Inflammatory macrophage (primary cell): Measurements from ENCODE around the gene PLAAT5.

Experiments used
- DNase-seq, 2 donors: peaks; one replicate each; pipeline ENCODE4 v3.0.0-alpha.2; 2020 to 2022

Gene PLAAT5

DNA sequence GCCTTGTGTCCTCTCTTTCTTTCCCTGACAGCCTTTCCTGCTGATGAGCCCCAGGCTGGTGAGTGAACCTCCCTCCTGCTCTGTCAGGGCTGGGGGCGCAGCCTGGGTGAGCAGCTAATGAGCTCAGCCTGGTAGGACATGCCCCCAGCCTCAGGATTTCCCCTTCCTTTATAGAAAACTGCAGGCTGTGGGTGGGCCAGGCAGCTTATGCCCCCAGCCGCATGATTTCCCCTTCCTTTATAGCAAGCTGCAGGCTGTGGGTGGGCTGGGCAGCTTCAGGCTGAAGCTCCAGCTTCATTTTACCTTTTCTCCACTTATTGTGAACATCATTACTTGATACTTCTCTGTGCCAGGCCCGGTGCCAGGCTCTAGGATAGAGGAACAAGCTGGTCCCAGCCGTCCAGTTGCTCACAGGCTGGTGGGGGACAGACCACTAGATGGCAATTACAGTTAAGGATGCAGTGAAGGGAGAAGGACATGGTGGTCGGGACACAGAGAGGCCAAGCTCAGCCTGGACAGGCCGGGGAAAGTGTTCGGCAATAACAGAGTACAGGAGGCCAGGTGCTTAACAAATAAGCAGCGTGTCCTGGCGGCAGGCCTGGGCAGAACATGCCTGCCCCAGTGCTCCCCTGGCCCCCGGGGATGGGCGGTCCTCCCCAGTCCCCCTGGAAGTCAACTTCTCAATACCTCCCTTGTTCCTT, 20.2 kb upstream of the PLAAT5 start:
- peak in 1 of 2 donors; percentile 23 for DNase-seq

DNA sequence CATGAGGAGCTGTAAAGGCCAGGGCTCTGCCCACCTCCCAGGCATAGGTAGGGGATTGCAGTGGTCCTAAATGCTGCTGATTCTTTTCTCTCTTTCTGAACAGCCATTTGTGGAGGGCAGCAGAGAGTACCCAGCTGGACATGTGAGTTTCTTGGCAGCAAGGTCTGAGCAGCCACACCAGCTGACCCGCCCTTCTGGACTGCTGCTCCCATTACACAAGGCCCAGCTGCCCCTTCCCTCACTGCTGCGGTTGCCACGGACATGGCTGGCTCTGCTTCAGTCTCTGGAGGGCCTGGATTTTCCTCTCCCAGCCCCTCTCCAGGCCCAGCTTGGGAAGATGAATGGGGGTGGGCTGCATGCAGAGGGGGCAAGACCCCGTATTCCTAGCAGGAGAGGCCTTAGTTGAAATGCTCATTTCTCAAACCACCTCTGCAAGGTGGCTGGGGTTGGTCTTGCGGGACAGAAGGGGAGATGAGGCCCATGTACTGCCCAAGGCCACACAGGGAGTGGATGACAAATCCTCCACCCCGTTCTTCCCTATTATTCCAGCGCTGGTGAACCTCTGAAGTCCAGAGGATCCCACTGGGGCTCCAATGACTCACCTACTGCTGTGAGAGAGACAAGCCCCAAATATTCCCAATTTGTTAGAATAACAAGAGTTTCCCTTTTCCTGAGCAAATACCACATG, 19.5 kb upstream of the PLAAT5 start:
- DNase-seq: no peak

DNA sequence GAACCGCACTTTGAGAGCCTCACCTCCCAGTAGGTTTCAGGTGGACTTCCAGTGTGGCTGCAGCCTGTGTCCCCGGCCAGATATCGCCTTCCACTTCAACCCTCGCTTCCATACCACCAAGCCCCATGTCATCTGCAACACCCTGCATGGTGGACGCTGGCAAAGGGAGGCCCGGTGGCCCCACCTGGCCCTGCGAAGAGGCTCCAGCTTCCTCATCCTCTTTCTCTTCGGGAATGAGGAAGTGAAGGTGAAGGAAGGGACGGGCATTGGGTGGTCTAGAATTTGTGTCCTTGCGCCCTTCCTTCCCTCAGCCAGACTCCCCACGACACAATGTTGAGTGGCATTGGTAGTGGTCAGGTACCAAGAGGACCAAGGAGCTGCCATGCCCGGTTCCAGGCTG, 17.8 kb upstream of the PLAAT5 start:
- no peak for DNase-seq

DNA sequence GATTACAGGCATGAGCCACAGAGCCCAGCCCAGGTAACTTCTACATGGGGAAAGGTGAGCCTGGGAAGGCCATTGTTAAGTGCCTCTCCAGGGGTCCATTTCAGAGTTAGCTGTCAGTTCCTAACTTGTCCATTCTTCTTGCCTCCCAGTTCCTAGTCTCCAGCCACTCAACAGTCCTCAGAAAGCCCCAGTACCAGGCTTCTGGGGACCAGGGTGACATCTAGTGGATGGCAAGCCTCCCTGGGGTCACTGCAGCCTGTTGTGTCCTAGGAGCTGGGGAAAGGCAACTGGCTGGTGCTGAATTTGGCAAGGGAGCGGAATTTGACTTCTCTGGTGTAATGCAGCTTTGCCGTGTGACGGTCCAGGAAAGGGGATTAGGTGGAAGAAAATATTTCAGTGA, 17.0 kb upstream of the PLAAT5 start:
- peak; percentile 60 to 74 for DNase-seq

DNA sequence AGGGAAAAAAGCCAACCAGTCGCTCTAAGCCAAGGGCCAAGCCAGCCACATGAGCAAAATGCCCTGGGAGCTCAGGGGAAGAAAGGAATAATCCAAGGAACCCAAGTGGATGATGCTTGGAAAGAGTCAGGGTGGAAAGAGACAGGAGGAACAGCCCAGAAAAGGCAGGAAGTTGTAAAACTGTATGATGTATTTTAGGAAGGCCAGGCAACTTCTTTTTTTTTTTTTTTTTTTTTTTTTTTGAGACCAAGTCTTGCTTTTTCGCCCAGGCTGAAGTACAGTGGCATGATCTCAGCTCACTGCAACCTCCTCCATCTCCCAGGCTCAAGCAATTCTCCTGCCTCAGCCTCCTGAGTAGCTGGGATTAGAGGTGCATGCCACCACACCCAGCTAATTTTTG, 16.5 kb upstream of the PLAAT5 start:
- peak; percentile 26 to 45 for DNase-seq

DNA sequence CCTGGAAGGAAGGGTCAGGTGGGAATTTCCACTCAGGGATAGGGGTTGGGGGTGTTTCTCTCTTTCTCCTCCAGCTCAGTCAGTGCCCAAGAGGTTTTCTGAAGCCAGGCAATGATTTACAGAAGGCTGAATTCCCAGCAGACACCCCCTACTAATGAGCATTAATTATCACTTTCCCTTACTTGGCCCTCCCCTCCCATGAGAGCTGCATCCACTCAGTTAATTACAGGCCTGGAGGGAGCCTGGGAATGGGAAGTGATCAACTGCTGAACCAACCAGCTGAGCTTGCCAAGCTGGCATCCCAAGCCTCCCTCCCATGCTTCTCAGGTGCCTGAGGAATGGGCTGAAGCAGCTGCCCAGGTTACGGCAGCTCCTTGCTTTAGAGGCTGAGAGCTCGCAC, 15.9 kb upstream of the PLAAT5 start:
- DNase-seq: no peak

DNA sequence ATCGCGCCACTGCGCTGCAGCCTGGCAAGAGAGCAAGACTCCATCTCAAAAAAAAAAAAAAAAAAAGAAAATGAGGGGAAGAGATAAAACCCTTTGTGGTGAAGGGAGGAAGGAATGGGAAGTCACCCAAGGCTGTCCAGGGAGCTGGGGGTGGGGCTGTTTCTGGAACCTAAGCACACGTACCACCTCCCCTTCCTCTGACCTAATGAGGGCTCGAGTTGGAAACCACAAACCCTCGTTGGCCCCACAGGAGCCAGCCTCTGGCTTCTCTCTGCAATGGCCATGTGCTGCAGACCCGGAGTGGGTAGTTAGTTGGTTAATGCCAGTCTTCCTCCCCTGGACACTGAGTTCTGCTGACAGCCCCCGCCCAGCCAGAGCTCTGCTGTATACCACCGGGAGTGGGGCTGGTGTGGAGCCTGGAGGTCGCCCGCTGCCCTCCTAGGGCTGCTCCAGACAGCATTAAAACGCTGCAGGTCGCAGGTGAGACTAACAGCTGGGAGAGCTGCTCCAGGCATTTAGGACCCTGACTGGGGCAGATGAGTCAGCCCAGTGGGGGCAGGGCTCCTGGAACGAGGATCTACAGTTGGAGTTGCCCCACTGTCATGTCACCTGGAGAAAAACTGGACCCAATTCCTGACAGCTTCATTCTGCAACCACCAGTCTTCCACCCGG, 15.0 kb upstream of the PLAAT5 start, which contains the start of gene LGALS12:
Gene LGALS12 (plus strand): TSS at position 228 of the 672 bp plus-strand sequence. CDS start 375 bp downstream, at position 603.
- peak; percentile 63 to 74 for DNase-seq

DNA sequence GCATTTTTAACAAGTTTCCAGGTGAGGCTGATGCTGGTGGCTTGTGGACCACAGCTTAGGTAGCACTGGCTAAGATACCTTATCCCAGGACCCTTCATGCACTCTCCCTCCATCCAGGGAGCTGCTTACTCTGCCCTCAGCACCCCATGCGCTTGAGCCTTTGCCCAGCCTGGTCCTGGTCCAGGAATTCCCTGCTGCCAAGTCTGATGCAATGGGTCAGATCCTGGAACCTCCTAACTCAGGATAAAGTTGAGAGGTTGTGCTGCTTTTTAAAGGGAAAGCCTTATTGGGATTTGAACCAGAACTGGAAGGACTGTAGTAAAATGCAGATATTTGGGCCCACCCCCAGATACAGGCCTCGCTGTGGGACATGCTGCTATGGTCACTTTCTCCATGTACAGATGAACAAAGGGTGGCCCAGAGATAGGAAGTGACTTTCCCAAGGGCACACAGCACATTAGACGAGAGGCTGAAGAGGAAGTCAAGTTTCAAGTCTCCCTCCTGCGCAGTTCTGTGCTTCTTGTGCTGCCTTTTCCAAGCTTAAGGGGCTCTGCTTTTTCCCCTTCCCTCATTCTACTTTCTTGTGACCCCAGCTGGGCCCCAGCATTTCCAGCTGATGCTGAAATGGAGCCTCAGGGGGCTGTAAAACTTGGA, 14.1 kb upstream of the PLAAT5 start:
- DNase-seq: peak; percentile 24 to 33

DNA sequence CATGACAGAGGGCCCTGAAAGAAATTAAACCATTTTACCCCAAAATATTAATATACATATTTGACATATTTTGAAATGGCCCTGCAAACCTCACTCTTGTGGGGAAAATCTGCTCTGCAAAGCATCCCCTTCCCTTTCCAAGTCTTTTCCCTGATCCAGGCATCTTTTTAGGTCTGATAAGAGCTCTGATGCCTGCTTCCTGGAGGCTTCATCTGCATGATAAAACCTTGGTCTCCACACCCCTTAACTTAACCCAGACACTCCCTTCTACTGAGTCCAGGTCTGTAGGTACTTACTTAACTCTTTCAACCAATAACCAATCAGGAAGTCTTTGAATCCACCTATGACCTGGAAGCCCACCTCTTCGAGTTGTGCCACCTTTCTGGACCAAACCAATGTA, 13.1 kb upstream of the PLAAT5 start:
- DNase-seq: no peak

DNA sequence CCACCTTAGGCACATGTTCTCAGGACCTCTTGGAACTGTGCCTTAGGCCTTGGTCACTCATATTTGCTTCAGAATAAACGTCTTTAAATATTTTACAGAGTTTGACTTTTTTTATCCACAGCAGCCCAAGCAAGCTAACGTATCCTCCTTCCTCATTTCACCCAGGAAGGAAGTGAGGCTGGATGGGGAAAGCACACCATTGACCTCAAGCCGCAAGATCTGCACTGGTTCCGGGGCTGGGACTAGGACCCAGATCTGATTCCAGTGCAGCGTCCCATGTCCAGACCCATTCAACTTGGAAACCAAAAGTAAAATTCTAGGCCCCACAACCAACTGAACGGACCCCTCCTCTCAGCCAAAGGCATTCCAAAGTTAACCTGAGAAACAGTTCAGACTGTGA, 12.5 kb upstream of the PLAAT5 start:
- DNase-seq: peak; percentile 78 to 81

DNA sequence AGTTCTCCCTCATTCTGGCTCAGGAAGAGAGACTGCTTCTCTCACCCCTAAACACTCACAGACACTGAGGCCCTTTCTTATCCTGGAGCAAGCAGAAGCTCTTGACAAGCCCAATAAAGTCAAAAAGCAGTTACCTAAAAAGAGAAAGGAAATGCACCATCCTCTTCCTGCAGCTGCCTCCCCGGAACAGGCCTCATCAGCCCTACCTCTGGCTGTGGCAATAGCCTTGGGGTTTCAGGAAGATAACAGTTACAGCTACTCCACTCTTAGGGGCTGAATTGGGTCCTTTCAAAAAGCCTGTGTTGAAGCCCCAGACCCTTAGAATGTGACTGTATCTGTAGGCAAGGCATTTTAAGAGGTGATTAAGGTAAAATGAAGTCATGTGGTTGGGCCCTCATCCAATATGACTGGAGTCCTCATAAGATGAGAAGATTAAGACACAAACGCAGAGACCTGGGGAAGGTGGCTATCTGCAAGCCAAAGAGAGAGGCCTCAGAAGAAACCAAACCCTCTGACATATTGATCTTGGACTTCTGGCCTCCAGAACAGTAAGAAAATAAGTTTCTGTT, 11.4 kb upstream of the PLAAT5 start:
- DNase-seq: no peak

DNA sequence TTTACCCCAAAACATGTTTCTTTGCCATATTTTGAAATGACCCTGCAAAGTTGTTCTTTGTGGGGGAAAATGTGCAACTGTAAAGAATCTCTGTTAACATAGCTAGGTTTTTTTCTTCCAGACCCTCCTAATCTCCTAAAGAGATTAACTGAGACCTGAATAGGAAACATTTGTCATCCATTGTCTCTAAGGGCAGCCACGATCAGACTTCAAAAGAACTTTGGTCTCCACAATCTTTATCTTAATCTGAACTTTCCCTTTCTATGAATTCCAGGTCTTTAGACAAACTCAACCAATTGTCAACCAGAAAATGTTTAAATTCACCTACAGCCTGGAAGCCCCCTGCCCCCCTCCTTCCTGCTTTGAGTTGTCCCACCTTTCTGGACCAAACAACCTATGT, 10.3 kb upstream of the PLAAT5 start:
- DNase-seq: no peak

DNA sequence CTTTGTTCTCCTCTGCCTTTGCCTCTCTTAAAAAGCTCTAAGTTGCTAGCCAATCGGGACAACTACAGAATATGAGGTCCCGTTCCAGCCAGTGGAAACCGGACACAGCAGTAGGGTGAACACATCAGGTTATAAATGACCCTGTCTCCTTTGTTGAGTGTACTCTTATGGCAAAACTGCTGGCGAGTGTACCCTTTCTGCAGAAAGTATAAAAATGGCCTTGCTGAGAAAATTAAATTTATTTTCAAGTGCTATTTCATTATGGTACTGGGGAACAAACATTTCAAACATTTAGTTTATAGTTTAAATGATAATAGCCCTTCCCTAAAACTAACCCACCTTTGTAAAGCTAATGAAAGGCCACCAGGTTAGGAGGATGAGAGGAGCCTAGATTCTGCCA, 8.9 kb upstream of the PLAAT5 start:
- DNase-seq: no peak

DNA sequence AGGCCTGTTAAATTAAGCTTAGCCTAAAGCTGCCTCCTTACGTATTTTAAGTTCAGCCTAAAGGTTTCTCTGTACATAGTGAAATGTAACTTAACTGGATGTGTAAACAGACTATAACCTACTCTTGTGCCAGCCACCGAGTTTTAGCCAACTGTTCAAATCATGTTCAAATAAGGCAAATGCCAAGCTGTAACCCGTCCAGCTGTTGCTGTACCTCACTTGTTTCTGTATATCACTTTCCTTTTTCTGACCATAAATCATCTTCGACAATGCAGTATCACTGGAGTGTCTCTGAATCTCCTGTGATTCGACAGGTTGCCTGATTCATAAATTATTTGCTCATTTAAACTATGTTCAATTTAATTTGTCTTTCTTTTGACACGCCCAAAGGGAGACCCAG, 4.0 kb upstream of the PLAAT5 start:
- no peak for DNase-seq

DNA sequence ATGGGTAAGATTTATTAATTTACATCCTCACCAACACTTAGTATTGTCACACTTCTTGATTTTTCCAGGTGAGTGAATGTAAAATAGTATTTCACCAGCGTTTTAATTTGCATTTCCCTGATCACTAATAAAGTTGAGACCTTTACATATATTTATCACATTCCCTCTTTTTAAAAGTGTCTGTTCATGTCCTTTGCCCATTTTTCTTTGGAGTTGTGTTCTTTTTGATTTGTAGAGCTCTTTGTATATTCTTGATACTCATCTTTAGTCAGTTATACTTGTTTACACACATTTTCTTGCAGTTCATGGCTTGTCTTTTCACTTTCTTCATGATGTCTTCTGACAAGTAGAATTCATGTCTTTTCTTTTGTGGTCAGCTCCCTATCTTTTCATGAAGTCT, 2.2 kb upstream of the PLAAT5 start:
- DNase-seq: no peak

DNA sequence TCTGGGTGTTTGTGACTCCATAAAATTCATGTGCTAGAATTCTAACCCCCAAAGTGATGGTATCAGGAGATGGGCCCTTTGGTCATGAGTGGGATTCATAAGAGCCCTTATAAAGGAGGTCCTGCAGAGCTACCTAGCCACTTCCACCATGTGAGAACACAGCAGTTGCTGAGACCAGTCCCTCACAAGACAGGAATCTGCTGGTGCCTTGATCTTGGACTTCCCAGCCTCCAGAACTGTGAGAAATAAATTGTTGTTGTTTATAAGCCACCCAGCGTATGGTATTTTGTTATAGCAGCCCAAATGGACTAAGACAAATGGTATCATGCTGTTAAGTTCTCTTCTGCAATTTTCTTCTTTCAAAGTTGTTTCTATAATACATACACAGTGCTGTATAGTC, 1.5 kb upstream of the PLAAT5 start:
- DNase-seq: no peak

DNA sequence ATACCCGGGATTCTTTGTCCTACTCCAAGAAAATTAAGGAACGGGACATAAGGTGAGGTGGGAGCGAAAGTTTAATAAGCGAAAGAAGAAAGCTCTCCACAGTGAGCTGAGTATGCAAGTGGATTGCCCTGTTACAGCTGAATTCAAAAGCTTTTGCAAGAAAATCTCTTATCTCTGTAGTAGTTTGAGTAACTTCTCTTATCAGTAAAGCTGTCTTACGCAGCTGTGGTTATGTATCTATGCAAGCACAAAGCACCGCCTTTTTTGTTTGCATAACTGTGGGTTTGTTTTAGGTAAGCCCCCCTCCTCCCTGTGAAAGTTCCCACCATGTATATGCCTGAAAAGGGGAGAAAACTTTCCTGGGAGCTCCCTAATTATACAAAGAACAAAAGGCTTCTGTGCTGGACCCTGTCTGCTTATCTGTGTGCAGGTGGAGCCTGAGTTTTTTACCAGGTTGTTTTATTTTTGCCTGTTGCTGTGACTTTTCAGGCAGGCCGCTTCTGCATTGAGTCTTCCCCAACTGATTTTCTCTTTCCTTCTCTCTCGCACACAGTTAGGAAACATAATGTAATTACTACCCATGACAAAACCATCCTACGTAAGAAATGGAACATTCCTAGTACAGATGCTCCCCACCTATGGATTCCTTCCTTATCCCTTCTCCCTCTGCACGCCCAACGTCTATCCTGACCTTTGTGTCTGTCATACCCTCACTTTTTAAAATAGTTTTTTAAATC, 837 bp upstream of the PLAAT5 start:
- DNase-seq: no peak

DNA sequence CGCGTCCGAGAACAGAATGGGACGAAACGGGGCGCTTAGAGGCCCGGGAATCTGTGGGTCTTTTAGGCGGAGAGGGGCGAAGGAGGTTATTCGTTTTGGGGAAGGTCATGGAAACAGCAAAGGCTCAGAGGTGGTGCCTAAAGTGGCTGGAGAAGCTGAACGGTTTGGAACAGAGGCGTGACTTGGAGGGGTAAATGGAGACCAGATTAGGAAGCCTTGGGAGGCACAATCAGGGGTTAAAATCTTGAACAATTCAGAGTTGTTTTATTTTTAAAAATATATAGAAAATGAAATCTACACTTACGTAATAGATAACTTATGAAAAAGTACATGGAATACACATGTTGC, 247 bp upstream of the PLAAT5 start:
- no peak for DNase-seq

DNA sequence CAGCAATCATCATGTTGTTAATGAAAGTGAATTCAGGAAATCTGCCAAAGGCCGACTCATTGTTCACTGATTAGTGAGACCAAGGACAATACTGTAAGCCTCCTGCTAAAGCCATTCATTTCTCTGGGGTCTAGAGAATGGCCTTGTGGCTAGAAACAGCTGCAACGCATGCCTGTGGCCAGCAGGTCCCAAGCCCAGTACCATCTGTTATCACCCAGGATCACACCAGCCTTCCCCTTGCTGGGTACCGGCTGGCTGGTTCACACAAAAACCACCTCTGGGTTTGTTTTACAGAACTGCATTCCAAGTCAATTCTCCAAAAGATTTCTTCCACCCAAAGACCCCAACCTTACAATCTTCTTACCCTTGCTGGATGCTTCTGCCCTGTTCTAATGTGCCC, 1.1 kb downstream of the PLAAT5 start:
- DNase-seq: no peak

DNA sequence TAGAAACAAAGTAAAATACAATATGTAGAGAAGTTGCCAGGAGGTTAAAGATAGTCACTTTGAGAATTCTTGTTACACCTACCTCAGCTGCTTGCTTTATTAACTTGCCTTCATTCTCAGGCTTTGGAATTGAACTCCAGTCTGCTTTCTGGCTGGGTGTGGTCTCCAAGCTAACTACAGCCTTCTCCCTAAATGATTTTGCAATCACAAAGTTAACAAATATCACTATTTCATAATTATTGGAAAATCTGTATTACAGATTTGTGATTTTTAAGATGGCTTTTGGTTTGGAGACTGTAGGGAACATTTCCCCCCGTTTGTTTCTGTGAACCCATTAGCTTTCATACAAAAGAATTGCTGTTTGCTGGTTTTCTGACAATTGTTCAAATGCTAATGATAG, 2.2 kb downstream of the PLAAT5 start:
- peak in 1 of 2 donors; percentile 51 for DNase-seq

DNA sequence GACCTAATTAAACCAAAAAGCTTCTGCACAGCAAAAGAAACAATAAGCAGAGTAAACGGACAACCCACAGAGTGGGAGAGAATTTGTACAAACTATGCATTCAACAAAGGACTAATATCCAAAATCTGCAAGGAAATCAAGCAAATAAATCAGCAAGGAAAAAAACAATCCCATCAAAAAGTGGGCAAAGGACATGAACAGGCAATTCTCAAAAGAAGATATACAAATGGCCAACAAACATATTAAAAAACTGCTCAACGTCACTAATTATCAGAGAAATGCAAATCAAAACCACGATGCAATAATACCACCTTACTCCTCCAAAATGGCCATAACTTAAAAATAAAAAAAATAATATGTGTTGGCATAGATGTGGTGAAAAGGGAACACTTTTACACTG, 5.2 kb downstream of the PLAAT5 start:
- no peak for DNase-seq

DNA sequence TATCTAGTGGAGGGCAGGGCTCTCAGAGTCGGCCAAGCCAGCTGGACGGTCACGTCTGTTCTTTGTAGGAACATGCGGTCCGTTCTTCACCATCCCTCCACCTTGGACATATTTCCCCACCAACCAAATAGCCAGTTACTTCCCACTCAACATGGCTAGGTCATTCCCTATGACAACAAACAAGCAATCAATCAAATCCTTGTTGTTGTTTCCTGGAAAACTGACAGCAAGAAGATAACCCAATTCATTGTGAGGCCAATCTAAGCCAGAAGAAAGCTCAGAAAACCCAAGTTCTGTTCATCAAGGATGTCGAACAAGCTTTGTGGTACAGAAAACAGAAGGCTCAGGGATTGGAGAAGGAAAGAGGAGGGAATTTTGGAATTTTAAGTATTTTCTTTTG, 10.9 kb downstream of the PLAAT5 start:
- DNase-seq: no peak
